Breast epithelium (tissue), 4 donors: Measurements from ENCODE around the gene HBB. TPM values are rescaled to one million over a fixed set of nuclear protein-coding genes. Genes with fewer than 3 reads are reported as not detected.

Experiments used
- DNase-seq, 2 donors: peaks; one replicate each; pipeline ENCODE4 v3.0.0-alpha.2; 2019; ENCODE audit warnings: low spot score in 2 of 2
- H3K27ac ChIP-seq, 2 donors: fragments of 200-600 bp; sonication (generic) in 1 of 2; one replicate each; pipeline ENCODE4 v1.5.1; 2016 to 2019; ENCODE audit warnings: mild to moderate bottlenecking in 1 of 2
- H3K27me3 ChIP-seq, 2 donors: fragments of 200-600 bp; sonication (generic) in 1 of 2; one replicate each; pipeline versions ENCODE4 v1.5.1 to v1.6.0; 2017 to 2019; ENCODE audit warnings: control low read depth in 1 of 2, mild to moderate bottlenecking in 1 of 2
- H3K36me3 ChIP-seq: fragments of 200-600 bp; one replicate; pipeline ENCODE4 v1.5.1; 2019
- H3K4me1 ChIP-seq, 2 donors: fragments of 200-600 bp; sonication (generic); one replicate each; pipeline ENCODE4 v1.5.1; 2016 to 2019; ENCODE audit warnings: control low read depth in 1 of 2
- H3K4me3 ChIP-seq, 3 donors: fragments of 200-600 bp; sonication (generic); 1 replicate in 2 of 3; 2 replicates in 1 of 3; pipeline ENCODE4 v1.5.1; 2016 to 2019; ENCODE audit warnings: mild to moderate bottlenecking in 3 of 3, moderate library complexity in 2 of 3
- H3K9me3 ChIP-seq, 2 donors: fragments of 200-600 bp; sonication (generic) in 1 of 2; one replicate each; pipeline ENCODE4 v1.5.1; 2016 to 2019; ENCODE audit warnings: control low read depth in 1 of 2
- CTCF ChIP-seq, 3 donors: fragments of 450-650 bp; IDR thresholded peaks; one replicate each; pipeline ENCODE4 v1.5.1; 2016 to 2017; ENCODE audit warnings: antibody characterized with exemption in 3 of 3, mild to moderate bottlenecking in 3 of 3, moderate library complexity in 3 of 3
- POLR2A ChIP-seq: fragments of 450-650 bp; IDR thresholded peaks from one replicate; pipeline ENCODE4 v1.6.1; 2016; ENCODE audit warnings: antibody characterized with exemption, mild to moderate bottlenecking, moderate library complexity
- POLR2AphosphoS5 ChIP-seq, 3 donors: sonication (generic); formaldehyde crosslinking; IDR thresholded peaks; one replicate each; pipeline ENCODE4 v1.6.1; 2017; ENCODE audit warnings: antibody characterized with exemption in 3 of 3
- intact Hi-C: fragments of 100-400 bp; cut with DNase I; formaldehyde crosslinking; loops from one replicate; pipeline ENCODE4 v1.15.1; 2023; ENCODE audit warnings: low total_unique reads
- total RNA-seq, 3 donors: library from RNA; depleted of rRNA; stranded (reverse); fragments of >200 nt; gene quantifications; one replicate each; pipeline ENCODE4 v1.1.0, GENCODE V29; 2016

Gene HBB
- total RNA-seq, 3 donors from 2014 or later: 71.8 to 334 (median 143) TPM

- H3K27me3 ChIP-seq: no peaks in the 10 kb centered on the region
- no peaks in the 10 kb centered on the region for H3K4me1 ChIP-seq
- DNase-seq: no peak
- no peaks in the 10 kb centered on the region for H3K9me3 ChIP-seq
- H3K27ac ChIP-seq: no peak overlapping the region
- TF ChIP-seq POLR2A (no peak), CTCF (IDR thresholded peaks at IDR 0.05) (no peak), POLR2AphosphoS5 (IDR thresholded peaks at IDR 0.05) (no peak)
- intact Hi-C loops: no loop called here
- H3K36me3 ChIP-seq: no peaks in the 10 kb centered on the region
- no peak overlapping the region for H3K4me3 ChIP-seq
Observed at GRCh38 chr11:5178046-5178837, 48.6 kb downstream of the HBB start.

Other genes starting within 250 kb of the HBB start
- gene OR51L1, start 232.2 kb downstream of the HBB start, total RNA-seq: not detected
- gene OR52J3, start 180.5 kb downstream of the HBB start, total RNA-seq: not detected
- gene OR52E2, start 167.4 kb downstream of the HBB start, total RNA-seq: not detected
- not detected for gene OR52E1, start 157.5 kb downstream of the HBB start, total RNA-seq
- not detected for gene OR52A5, start 88.7 kb downstream of the HBB start, total RNA-seq
- gene OR52A1, start 72.3 kb downstream of the HBB start, total RNA-seq: not detected
- not detected for gene OR51V1, start 26.4 kb downstream of the HBB start, total RNA-seq
- gene HBD, start 7.4 kb upstream of the HBB start, total RNA-seq: not detected
- gene HBG1, start 22.8 kb upstream of the HBB start, total RNA-seq: not detected
- not detected for gene HBG2, start 27.7 kb upstream of the HBB start, total RNA-seq
- not detected for gene HBE1, start 42.9 kb upstream of the HBB start, total RNA-seq
- under 1 TPM in 1 of 3 donors, not detected in 2; 0.48 TPM for gene OR51B4, start 74.9 kb upstream of the HBB start, total RNA-seq
- gene OR51B2, start 97.2 kb upstream of the HBB start, total RNA-seq: 1 to 10 TPM in 1 of 3 donors, not detected in 2; 1.6 TPM
- 1 to 10 TPM in 2 of 3 donors, under 1 TPM in 1; 0.32 to 2.3 (median 1.0) TPM for gene OR51B5, start 116.5 kb upstream of the HBB start, total RNA-seq
- not detected for gene OR51B6, start 124.4 kb upstream of the HBB start, total RNA-seq
- gene OR51M1, start 156.7 kb upstream of the HBB start, total RNA-seq: not detected
- gene OR51Q1, start 195.0 kb upstream of the HBB start, total RNA-seq: not detected
- gene OR51I1, start 214.4 kb upstream of the HBB start, total RNA-seq: under 1 TPM in 1 of 3 donors, not detected in 2; 0.44 TPM
- not detected for gene OR51I2, start 222.3 kb upstream of the HBB start, total RNA-seq